GM13976 (cell line): Measurements from ENCODE around the gene SCN7A.
"Not testable (repeated sequence)": the region's sequence is repeated elsewhere in the genome, so short reads cannot be mapped to it uniquely, and the experiment has no call there.

Experiments
- DNase-seq: peaks from one replicate; pipeline ENCODE4 v3.0.0; 2012; ENCODE audit warnings: low spot score
- in situ Hi-C: fragments of 300-500 bp; cut with MboI; formaldehyde crosslinking; loops from one replicate; pipeline ENCODE4 v1.12.0; 2022; ENCODE audit warnings: low sequenced_read_pairs, mixed read lengths, inconsistent platforms; ENCODE audit not compliant: unreplicated experiment
- TF ChIP-seq, protein P1 (sequence below): IDR thresholded peaks from 2 replicates; pipeline ENCODE4 v1.5.1; 2012; ENCODE audit warnings: borderline replicate concordance, mild to moderate bottlenecking; ENCODE audit not compliant: insufficient read depth; ENCODE audit errors: extremely low read depth, missing control alignments, control extremely low read depth

SCN7A gene

DNA sequence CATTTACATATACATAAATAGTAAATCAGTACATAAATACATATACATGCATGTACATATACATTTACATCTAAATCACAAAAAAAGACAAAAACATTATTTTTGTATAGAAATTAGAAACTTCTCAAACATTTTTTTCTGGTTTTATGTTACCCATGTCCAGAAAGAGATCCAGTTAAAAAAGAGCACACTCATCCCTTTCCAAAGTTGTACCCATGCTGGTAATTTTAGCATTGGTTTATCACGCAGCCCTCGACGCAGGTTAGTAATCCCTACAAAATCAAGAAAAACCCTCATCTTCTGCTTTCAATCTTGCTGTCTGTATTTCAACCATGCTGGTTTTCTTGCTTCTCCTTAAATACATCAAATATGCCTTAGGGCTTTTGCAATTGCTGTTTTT, 128.8 kb downstream of the SCN7A start:
- no peak for DNase-seq
- in situ Hi-C loops, result no loop called here
- TF ChIP-seq, protein P1, sequence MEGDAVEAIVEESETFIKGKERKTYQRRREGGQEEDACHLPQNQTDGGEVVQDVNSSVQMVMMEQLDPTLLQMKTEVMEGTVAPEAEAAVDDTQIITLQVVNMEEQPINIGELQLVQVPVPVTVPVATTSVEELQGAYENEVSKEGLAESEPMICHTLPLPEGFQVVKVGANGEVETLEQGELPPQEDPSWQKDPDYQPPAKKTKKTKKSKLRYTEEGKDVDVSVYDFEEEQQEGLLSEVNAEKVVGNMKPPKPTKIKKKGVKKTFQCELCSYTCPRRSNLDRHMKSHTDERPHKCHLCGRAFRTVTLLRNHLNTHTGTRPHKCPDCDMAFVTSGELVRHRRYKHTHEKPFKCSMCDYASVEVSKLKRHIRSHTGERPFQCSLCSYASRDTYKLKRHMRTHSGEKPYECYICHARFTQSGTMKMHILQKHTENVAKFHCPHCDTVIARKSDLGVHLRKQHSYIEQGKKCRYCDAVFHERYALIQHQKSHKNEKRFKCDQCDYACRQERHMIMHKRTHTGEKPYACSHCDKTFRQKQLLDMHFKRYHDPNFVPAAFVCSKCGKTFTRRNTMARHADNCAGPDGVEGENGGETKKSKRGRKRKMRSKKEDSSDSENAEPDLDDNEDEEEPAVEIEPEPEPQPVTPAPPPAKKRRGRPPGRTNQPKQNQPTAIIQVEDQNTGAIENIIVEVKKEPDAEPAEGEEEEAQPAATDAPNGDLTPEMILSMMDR, result no peak

DNA sequence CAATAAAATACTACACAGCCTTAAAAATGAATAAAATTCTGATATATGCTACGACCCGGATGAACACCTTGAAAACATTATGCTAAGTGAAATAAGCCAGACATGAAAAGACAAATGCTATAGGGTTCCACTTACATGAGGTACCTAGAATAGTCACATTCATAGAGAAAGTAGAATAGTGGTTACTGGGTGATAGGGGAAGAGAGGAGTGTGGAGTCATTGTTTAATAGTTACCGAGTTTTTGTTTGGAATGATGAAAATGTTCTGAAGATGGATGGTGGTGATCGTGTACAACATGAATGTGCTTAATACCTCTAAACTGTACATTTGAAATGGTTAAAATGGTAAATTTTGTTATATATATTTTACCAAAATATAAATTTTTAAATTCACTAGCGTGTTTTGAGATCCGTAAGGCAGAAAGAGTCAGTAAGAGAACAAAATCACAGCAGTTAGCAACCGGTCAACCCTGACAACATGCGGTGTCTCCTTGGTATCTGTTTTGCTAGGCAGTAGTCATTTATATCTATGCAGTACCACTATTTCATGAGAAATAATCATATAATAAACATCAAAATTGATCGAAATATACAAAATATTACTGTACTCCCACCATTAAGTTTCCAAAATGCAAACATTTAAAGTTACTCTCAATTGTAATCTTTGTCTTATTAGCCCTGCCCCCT, 129.4 kb downstream of the SCN7A start:
- DNase-seq, result no peak
- TF ChIP-seq, protein P1, result no peak
- in situ Hi-C loops, result no loop called here

DNA sequence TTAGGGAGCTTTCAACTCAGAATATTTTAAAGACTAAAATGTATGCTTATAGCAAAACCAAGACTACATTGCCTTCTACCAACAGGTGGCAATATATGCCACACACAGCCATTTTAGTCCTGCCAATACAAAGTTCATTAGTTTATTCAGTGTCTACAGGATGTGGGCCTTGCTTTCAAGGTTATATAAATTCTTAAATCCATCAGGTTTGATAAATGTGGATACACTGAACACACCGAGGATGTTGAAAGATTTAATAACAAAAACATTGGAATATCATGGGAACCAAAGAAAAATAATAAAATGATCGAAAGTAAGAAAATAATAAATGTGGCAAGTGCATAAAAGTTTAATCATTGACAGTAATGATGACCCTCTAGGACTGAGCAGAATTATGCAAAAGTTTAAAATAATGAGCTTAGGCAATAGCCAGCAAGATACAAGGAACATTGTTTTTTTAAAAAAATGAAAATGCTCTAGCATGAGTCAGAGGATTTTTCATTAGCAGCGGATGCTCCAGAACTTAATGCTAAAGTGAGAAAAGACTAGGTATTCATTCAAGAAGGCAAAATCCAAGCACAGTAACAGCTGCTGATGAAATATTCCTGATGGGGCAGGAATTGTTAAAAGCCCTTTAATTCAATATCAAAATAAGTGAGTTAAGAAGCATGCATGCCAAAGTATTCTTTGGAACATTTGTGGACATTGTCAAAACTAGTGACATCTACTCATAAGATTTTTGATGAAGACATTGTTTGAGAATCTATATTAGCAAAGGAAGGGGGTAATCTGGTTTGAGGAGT, 132.5 kb downstream of the SCN7A start:
- DNase-seq, result no peak
- in situ Hi-C loops, result no loop called here
- TF ChIP-seq, protein P1, result peak; percentile 27

DNA sequence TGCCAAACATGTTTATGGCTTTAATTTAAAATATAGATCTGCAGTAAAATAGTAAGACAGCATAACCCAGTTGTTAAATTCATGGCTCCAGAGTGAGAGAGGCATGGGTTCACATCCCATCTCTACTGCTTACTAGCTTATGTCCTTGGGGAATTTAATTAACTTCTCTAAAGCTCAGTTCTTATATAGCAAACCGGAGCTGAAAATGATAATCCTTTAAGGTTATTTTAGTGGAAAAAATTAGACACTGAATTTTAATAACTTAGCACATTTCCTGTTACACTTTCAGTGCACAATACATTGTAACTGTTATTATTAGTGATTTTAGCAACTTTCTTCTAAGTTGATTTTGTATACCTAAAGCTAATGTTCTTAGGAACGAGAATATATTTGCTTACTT, 133.1 kb downstream of the SCN7A start:
- in situ Hi-C loops, result no loop called here
- TF ChIP-seq, protein P1, result no peak
- no peak for DNase-seq

DNA sequence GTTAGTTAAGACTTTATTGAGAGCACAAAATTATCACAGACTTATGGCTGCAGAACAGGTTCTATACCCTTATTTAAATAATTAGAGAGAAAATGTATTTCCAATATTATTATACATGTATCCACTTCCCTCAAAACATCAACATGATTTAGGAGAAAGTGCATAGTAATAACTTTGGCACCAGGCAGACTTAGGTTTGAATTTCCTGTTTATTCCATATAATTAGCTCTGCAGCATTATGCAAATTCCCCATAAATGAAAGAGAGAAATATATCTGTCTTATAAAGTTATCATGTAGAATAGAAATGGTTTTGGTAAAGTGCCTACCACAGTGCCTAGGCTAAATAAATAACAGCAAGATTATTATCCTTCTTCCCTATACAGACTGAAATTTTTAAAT, 133.6 kb downstream of the SCN7A start:
- in situ Hi-C loops, result no loop called here
- DNase-seq, result no peak
- TF ChIP-seq, protein P1, result no peak

DNA sequence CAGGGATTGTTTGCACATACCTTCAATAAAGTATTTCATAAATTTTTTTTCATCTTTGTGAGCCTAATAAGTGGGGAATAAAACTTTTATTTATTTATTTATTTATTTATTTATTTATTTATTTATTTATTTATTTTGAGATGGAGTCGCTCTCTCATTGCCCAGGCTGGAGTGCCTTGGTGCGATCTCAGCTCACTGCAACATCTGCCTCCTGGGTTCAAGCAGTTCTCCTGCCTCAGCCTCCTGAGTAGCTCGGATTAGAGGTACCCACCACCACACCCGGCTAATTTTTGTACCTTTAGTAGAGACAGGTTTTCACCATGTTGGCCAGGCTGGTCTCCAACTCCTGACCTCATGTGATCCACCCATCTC, 136.1 kb downstream of the SCN7A start:
- in situ Hi-C loops, DNase-seq: not testable (repeated sequence)

DNA sequence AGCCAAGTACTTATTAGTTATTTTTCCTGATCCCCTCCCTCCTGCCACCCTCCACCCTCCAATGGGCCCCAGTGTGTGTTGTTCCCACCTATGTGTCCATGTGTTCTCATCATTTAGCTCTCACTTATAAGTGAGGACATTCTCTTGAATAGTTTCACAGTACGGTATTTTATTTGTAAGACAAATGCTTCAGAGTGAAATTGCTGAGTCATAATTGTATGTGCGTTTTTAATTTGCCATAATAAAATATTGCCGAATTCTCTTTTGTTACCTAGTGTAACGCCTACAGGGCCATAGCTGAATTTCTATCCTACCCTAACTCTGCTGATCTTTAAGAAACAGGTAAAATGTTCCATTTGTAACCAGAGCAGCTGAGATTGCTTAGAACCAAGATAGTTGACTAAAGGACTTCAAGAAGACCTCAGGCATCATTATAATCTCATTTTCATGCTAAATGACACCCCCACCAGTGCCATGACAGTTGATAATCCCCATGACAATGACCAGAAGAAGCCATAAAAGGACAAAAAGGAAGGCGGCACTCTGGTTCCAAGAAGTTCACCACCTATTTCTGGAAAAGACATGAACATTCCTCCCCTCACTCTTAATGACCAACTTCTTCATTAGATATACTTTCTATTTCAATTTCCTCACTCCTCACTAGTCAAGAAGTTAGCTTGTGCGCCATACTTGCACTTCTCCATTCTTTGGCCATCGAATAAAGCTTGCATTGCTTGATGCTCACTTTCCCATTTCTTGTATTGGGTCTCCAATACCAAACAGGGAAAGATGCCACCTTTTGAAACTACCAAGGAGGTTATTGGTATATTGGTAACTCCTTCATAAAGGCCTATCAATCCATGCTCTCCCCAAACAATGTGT, 136.7 kb downstream of the SCN7A start:
- in situ Hi-C loops, result no loop called here
- TF ChIP-seq, protein P1, result no peak
- no peak for DNase-seq
